Endometrial microvascular endothelial cells (primary cell): ENCODE data around the gene FAM180B. TPM values are rescaled to one million over a fixed set of nuclear protein-coding genes. Genes with fewer than 3 reads are reported as not detected.
"Not testable (repeated sequence)": the region's sequence is repeated elsewhere in the genome, so short reads cannot be mapped to it uniquely, and the experiment has no call there.

Experiments used
- in situ Hi-C: cut with HindIII; loops from 2 replicates; pipeline ENCODE4 v1.10.0; 2017; ENCODE audit warnings: low sequenced_read_pairs, low pct_unique_long_range_greater_than_20kb; ENCODE audit errors: inconsistent ontology term
- total RNA-seq: library from RNA; depleted of rRNA; stranded (reverse); fragments of >200 nt; gene quantifications from one replicate; pipeline ENCODE4 v1.2.3, GENCODE V29; 2015; ENCODE audit errors: inconsistent ontology term

FAM180B gene
- total RNA-seq, 1 donor from 2014 or later = not detected

DNA sequence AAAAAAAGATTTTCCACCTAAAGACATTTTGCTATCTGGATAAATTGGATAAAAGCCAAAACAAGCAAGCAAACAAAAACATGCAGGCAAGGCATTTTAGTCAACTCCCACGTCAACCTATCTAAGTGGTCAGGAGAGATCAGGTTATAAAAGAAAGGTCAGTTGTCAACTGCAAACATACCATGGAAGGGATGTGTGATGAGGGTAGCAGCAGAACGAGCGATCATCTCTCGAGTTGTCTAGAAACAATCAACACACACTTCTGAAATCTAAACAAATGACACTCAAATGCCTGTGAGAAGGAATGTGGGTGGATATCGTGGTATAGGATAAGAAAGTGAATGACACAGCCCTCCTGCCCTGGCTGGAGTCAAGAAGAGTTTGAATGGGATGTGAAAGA, 45.0 kb downstream of the FAM180B start:
- in situ Hi-C loops = no loop called here

DNA sequence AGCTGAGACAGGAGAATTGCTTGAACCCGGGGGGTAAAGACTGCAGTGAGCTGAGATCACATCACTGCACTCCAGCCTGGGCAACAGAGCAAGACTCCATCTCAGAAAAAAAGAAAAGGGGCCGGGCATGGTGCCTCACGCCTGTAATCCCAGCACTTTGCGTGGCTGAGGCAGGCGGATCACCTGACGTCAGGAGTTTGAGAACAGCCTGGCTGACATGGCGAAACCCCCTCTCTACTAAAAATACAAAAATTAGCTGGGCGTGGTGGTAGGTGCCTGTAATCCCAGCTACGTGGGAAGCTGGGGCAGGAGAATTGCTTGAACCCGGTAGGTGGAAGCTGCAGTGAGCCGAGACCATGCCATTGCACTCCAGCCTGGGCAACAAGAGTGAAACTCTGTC, 49.9 kb downstream of the FAM180B start:
- in situ Hi-C loops = not testable (repeated sequence)

Other genes starting within 250 kb of the FAM180B start
- gene MYBPC3, start 234.0 kb upstream of the FAM180B start, total RNA-seq = not detected
- gene SPI1, start 208.1 kb upstream of the FAM180B start, total RNA-seq = not detected
- gene SLC39A13, start 178.1 kb upstream of the FAM180B start, total RNA-seq = 133 TPM
- gene PSMC3, start 160.2 kb upstream of the FAM180B start, total RNA-seq = 238 TPM
- not detected for gene RAPSN, start 137.5 kb upstream of the FAM180B start, total RNA-seq
- 86.2 TPM for gene CELF1, start 33.5 kb upstream of the FAM180B start, total RNA-seq
- 107 TPM for gene PTPMT1, start 21.1 kb upstream of the FAM180B start, total RNA-seq
- gene KBTBD4, start 7.7 kb upstream of the FAM180B start, total RNA-seq = 26.3 TPM
- 78.7 TPM for gene NDUFS3, start 7.6 kb upstream of the FAM180B start, total RNA-seq
- not detected for gene C1QTNF4, start 7.7 kb downstream of the FAM180B start, total RNA-seq
- gene MTCH2, start 55.9 kb downstream of the FAM180B start, total RNA-seq = 164 TPM
- gene AGBL2, start 128.7 kb downstream of the FAM180B start, total RNA-seq = not detected
- 64.0 TPM for gene FNBP4, start 180.7 kb downstream of the FAM180B start, total RNA-seq